Thoracic aorta (tissue), 2 donors: ENCODE results near the gene HOMER1. TPM values are rescaled to one million over a fixed set of nuclear protein-coding genes. Genes with fewer than 3 reads are reported as not detected.

Experiments used
- ATAC-seq: fragments of 150-250 bp; one replicate; pipeline ENCODE4 v1.8.0; 2017; ENCODE audit warnings: low read depth; ENCODE audit not compliant: insufficient number of reproducible peaks, low FRiP score
- DNase-seq: peaks from one replicate; pipeline ENCODE4 v3.0.0-alpha.2; 2020; ENCODE audit warnings: low spot score
- H3K27ac ChIP-seq, 2 donors: fragments of 200-600 bp; sonication (generic); 1 replicate in 1 of 2; 2 replicates in 1 of 2; pipeline ENCODE4 v1.5.1; 2016; ENCODE audit warnings: mild to moderate bottlenecking in 2 of 2, moderate library complexity in 2 of 2
- H3K27me3 ChIP-seq: fragments of 200-600 bp; sonication (generic); replicated peaks from 2 replicates; pipeline ENCODE4 v1.6.0; 2016; ENCODE audit warnings: mild to moderate bottlenecking; ENCODE audit not compliant: insufficient read depth
- H3K36me3 ChIP-seq: fragments of 200-600 bp; sonication (generic); one replicate; pipeline ENCODE4 v1.5.1; 2016
- H3K4me1 ChIP-seq, 2 donors: fragments of 200-600 bp; sonication (generic); 1 replicate in 1 of 2; 2 replicates in 1 of 2; pipeline versions ENCODE4 v1.5.1 to v1.6.0; 2016; ENCODE audit warnings: low read depth in 2 of 2, mild to moderate bottlenecking in 1 of 2; ENCODE audit not compliant: control insufficient read depth in 1 of 2
- H3K4me3 ChIP-seq: fragments of 200-600 bp; sonication (generic); 2 replicates; pipeline ENCODE4 v1.5.1; 2016; ENCODE audit warnings: mild to moderate bottlenecking
- H3K9me3 ChIP-seq: fragments of 200-600 bp; sonication (generic); 2 replicates; pipeline ENCODE4 v1.5.1; 2016
- total RNA-seq, 2 donors: library from RNA; depleted of rRNA; stranded (reverse); fragments of >200 nt; gene quantifications; one replicate each; pipeline versions ENCODE4 v1.1.0 to v1.2.3, GENCODE V29; 2016
- TF ChIP-seq, protein P1 (sequence below): fragments of 200-600 bp; sonication (generic); IDR thresholded peaks from one replicate; pipeline ENCODE4 v1.5.1; 2019; ENCODE audit warnings: antibody characterized with exemption

HOMER1 gene
- total RNA-seq, 2 donors from 2014 or later: 2.4 to 7.8 TPM

DNA sequence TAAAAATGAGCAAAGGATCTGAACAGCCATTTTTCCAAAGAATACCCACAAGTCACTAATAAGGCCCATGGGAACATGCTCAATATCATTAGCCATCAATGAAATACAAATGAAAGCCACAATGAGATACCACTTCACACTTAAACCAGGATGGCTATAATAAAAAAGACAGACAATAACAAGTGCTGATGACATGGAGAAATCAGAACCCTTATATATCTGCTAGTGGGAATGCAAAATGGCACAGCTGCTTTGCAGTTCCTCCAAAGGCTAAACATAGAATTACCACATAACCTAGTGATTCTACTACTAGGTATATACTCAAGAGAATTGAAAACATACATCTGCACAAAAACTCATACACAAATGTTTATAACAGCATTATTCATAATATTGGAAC lies 83.7 kb downstream of the HOMER1 start:
- TF ChIP-seq, protein P1, sequence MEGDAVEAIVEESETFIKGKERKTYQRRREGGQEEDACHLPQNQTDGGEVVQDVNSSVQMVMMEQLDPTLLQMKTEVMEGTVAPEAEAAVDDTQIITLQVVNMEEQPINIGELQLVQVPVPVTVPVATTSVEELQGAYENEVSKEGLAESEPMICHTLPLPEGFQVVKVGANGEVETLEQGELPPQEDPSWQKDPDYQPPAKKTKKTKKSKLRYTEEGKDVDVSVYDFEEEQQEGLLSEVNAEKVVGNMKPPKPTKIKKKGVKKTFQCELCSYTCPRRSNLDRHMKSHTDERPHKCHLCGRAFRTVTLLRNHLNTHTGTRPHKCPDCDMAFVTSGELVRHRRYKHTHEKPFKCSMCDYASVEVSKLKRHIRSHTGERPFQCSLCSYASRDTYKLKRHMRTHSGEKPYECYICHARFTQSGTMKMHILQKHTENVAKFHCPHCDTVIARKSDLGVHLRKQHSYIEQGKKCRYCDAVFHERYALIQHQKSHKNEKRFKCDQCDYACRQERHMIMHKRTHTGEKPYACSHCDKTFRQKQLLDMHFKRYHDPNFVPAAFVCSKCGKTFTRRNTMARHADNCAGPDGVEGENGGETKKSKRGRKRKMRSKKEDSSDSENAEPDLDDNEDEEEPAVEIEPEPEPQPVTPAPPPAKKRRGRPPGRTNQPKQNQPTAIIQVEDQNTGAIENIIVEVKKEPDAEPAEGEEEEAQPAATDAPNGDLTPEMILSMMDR: no peak
- H3K36me3 ChIP-seq: no peaks in the 10 kb centered on the region
- no peaks in the 10 kb centered on the region for H3K9me3 ChIP-seq
- H3K4me3 ChIP-seq: no peak overlapping the region
- H3K27ac ChIP-seq: no peak overlapping the region
- no peaks in the 10 kb centered on the region for H3K4me1 ChIP-seq
- DNase-seq (no peak), ATAC-seq (no peak)
- H3K27me3 ChIP-seq: no peaks in the 10 kb centered on the region

DNA sequence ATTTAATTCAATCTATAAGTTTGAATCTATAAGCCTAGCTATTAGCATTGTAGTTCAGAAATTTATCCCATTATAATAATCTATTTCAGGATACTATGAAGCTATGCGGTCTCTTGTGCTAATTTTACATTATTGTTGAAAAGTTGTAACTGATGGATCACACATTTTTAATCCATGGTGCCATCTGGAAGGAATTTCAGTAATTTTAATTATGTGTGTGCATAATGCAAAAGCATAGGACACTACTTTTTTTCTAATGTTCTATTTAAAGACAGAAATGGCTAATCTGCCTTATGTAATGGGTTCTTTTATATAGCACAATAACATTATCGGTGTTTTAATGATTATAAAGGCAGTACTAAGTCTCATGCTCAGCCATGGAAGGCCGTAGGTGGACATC lies 90.6 kb downstream of the HOMER1 start:
- Histone ChIP-seq H3K27ac (no peak overlapping the region), H3K4me3 (no peak overlapping the region), H3K27me3 (no peaks in the 10 kb centered on the region), H3K4me1 (no peaks in the 10 kb centered on the region), H3K36me3 (no peaks in the 10 kb centered on the region), H3K9me3 (no peaks in the 10 kb centered on the region)
- TF ChIP-seq, protein P1: no peak
- DNase-seq: no peak
- no peak for ATAC-seq

DNA sequence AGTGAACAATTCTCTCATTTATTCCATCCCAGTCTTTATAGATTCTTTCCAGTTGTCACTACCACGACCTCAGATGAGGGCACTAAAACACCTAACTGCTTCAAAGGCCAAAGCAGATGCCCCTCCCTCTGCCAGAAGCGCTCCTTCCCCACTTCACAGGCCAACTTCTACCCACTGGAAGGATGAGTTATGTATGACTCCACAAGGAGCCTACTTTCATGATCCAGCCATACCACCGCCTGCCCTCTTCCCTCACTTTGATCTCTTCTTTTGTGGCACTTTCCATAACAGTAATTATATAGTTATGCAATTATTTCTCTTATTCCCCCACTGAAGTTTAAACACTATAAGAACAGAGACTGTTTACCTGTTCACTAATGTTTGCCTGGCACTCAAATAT lies 93.7 kb downstream of the HOMER1 start:
- Histone ChIP-seq H3K4me1 (no peaks in the 10 kb centered on the region), H3K36me3 (no peaks in the 10 kb centered on the region), H3K4me3 (no peak overlapping the region), H3K9me3 (no peaks in the 10 kb centered on the region), H3K27me3 (no peaks in the 10 kb centered on the region), H3K27ac (no peak overlapping the region)
- DNase-seq: no peak
- no peak for ATAC-seq
- TF ChIP-seq, protein P1: no peak

DNA sequence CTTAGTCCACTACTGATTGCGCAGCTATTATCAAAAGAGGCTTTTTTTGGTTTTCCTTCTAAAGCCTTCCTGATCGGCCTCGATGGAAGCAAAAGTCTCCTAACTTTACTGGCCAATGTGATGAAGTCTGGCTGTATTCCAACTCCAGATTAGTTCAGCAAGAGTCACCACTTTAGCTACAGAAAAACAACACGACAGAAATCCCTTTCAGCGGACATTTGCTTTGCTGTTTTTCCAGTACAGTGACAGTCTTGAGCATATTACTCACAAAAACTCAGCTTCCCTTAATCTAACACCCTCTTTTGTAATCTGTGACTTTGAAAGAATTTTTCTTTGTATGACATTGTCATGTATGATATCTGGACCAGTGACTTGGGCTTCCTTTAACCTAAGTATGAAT lies 95.7 kb downstream of the HOMER1 start:
- no peak overlapping the region for H3K4me3 ChIP-seq
- TF ChIP-seq, protein P1: no peak
- H3K9me3 ChIP-seq: no peaks in the 10 kb centered on the region
- H3K27me3 ChIP-seq: no peaks in the 10 kb centered on the region
- no peak overlapping the region for H3K27ac ChIP-seq
- no peak for ATAC-seq
- no peak for DNase-seq
- H3K4me1 ChIP-seq: no peaks in the 10 kb centered on the region
- H3K36me3 ChIP-seq: no peaks in the 10 kb centered on the region

DNA sequence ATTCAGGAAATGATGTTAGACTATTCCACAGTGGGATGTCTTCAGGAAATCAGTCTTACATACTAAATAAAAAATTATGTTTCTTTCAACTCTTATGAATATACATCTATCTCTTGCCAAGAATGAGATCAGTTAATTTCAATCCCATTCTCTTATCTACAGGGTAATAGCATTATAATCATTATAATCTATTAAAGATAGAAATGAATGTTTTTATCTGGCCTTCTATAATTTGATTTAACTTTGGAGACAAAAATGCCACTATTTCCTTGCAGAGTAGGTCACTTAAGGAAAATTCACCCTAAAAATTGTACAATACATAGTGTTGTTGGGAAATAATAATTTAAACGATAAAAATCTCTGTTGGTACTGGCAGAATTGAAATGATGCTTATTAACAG lies 96.4 kb downstream of the HOMER1 start:
- H3K36me3 ChIP-seq: no peaks in the 10 kb centered on the region
- H3K4me3 ChIP-seq: no peak overlapping the region
- H3K9me3 ChIP-seq: no peaks in the 10 kb centered on the region
- no peaks in the 10 kb centered on the region for H3K27me3 ChIP-seq
- H3K27ac ChIP-seq: no peak overlapping the region
- no peak for DNase-seq
- no peaks in the 10 kb centered on the region for H3K4me1 ChIP-seq
- ATAC-seq: no peak
- TF ChIP-seq, protein P1: no peak
